ENCODE data around the gene STRA8. TPM values are rescaled to one million over a fixed set of nuclear protein-coding genes. Genes with fewer than 3 reads are reported as not detected.

Gene STRA8
- total RNA-seq, 1 donor from 2014 or later, result not detected

GRCh38 chr7:135257790-135258189 lies 24.2 kb downstream of the STRA8 start:
- Mint-ChIP-seq H3K4me3 (no peak overlapping the region), H3K4me1 (no peaks in the 10 kb centered on the region), H3K27me3 (no peaks in the 10 kb centered on the region), H3K9me3 (no peaks in the 10 kb centered on the region), H3K27ac (no peak overlapping the region), H3K36me3 (ENCODE audit: low read depth) (no peaks in the 10 kb centered on the region)
- intact Hi-C loops (cut with micrococcal nuclease), result no loop called here
- no peak for DNase-seq

GRCh38 chr7:135258585-135258984 lies 24.9 kb downstream of the STRA8 start:
- H3K4me1 Mint-ChIP-seq, result no peaks in the 10 kb centered on the region
- intact Hi-C loops (cut with micrococcal nuclease), result no loop called here
- no peak for DNase-seq
- no peaks in the 10 kb centered on the region for H3K36me3 Mint-ChIP-seq (ENCODE audit: low read depth)
- no peak overlapping the region for H3K27ac Mint-ChIP-seq
- no peak overlapping the region for H3K4me3 Mint-ChIP-seq
- no peaks in the 10 kb centered on the region for H3K27me3 Mint-ChIP-seq
- H3K9me3 Mint-ChIP-seq, result no peaks in the 10 kb centered on the region

- no peaks in the 10 kb centered on the region for H3K9me3 Mint-ChIP-seq
- H3K4me1 Mint-ChIP-seq, result no peaks in the 10 kb centered on the region
- no peak overlapping the region for H3K4me3 Mint-ChIP-seq
- intact Hi-C loops (cut with micrococcal nuclease), result no loop called here
- DNase-seq, result no peak
- no peaks in the 10 kb centered on the region for H3K36me3 Mint-ChIP-seq (ENCODE audit: low read depth)
- no peak overlapping the region for H3K27ac Mint-ChIP-seq
- H3K27me3 Mint-ChIP-seq, result no peaks in the 10 kb centered on the region
These were observed 26.1 kb downstream of the STRA8 start for GRCh38 chr7:135259702-135260101.

GRCh38 chr7:135260470-135260869 lies 26.8 kb downstream of the STRA8 start:
- no peaks in the 10 kb centered on the region for H3K27me3 Mint-ChIP-seq
- H3K9me3 Mint-ChIP-seq, result no peaks in the 10 kb centered on the region
- intact Hi-C loops (cut with micrococcal nuclease), result no loop called here
- no peak overlapping the region for H3K4me3 Mint-ChIP-seq
- DNase-seq, result no peak
- no peaks in the 10 kb centered on the region for H3K4me1 Mint-ChIP-seq
- H3K27ac Mint-ChIP-seq, result no peak overlapping the region
- H3K36me3 Mint-ChIP-seq (ENCODE audit: low read depth), result no peaks in the 10 kb centered on the region

GRCh38 chr7:135260930-135261721 lies 27.5 kb downstream of the STRA8 start:
- Mint-ChIP-seq H3K27ac (no peak overlapping the region), H3K27me3 (no peaks in the 10 kb centered on the region), H3K4me3 (no peak overlapping the region), H3K9me3 (no peaks in the 10 kb centered on the region), H3K36me3 (ENCODE audit: low read depth) (no peaks in the 10 kb centered on the region), H3K4me1 (no peaks in the 10 kb centered on the region)
- no peak for DNase-seq
- intact Hi-C loops (cut with micrococcal nuclease), result no loop called here

GRCh38 chr7:135262623-135263320 lies 29.1 kb downstream of the STRA8 start:
- no peak for DNase-seq
- peaks cover 1% of the 10 kb centered on the region for H3K27me3 Mint-ChIP-seq
- no peaks in the 10 kb centered on the region for H3K4me1 Mint-ChIP-seq
- H3K36me3 Mint-ChIP-seq (ENCODE audit: low read depth), result no peaks in the 10 kb centered on the region
- no peak overlapping the region for H3K4me3 Mint-ChIP-seq
- no peaks in the 10 kb centered on the region for H3K9me3 Mint-ChIP-seq
- intact Hi-C loops (cut with micrococcal nuclease), result no loop called here
- no peak overlapping the region for H3K27ac Mint-ChIP-seq

- no peak for DNase-seq
- no peak overlapping the region for H3K4me3 Mint-ChIP-seq
These were observed 29.8 kb downstream of the STRA8 start for GRCh38 chr7:135263321-135263970.

GRCh38 chr7:135265637-135266036 lies 32.0 kb downstream of the STRA8 start:
- intact Hi-C loops (cut with micrococcal nuclease), result no loop called here
- Mint-ChIP-seq H3K27ac (no peak overlapping the region), H3K4me1 (no peaks in the 10 kb centered on the region), H3K4me3 (no peak overlapping the region), H3K9me3 (no peaks in the 10 kb centered on the region), H3K27me3 (peaks cover 1% of the 10 kb centered on the region), H3K36me3 (ENCODE audit: low read depth) (no peaks in the 10 kb centered on the region)
- DNase-seq, result no peak

More at GRCh38 chr7:135263321-135263970, 29.8 kb downstream of the STRA8 start:
- intact Hi-C loops (cut with micrococcal nuclease), result no loop called here
- Mint-ChIP-seq H3K36me3 (ENCODE audit: low read depth) (no peaks in the 10 kb centered on the region), H3K4me1 (no peaks in the 10 kb centered on the region), H3K27ac (no peak overlapping the region), H3K27me3 (peaks cover 1% of the 10 kb centered on the region), H3K9me3 (no peaks in the 10 kb centered on the region)

- Mint-ChIP-seq H3K9me3 (no peaks in the 10 kb centered on the region), H3K4me3 (no peak overlapping the region), H3K27ac (no peak overlapping the region), H3K4me1 (peaks cover 3% of the 10 kb centered on the region), H3K27me3 (peaks cover 4% of the 10 kb centered on the region), H3K36me3 (ENCODE audit: low read depth) (no peaks in the 10 kb centered on the region)
- DNase-seq, result no peak
- intact Hi-C loops (cut with micrococcal nuclease), result loop anchor here (5.0 kb wide), 1 partner anchor 62 kb away; no protein-coding TSS in a partner anchor
These were observed 36.3 kb downstream of the STRA8 start for GRCh38 chr7:135269921-135270320.

GRCh38 chr7:135270577-135271254 lies 37.1 kb downstream of the STRA8 start:
- DNase-seq, result no peak
- Mint-ChIP-seq H3K9me3 (no peaks in the 10 kb centered on the region), H3K4me3 (no peak overlapping the region), H3K36me3 (ENCODE audit: low read depth) (no peaks in the 10 kb centered on the region), H3K27ac (no peak overlapping the region), H3K27me3 (peaks cover 4% of the 10 kb centered on the region), H3K4me1 (peaks cover 3% of the 10 kb centered on the region)
- intact Hi-C loops (cut with micrococcal nuclease), result loop anchor here (5.0 kb wide), 1 partner anchor 62 kb away; no protein-coding TSS in a partner anchor

- intact Hi-C loops (cut with micrococcal nuclease), result loop anchor here (5.0 kb wide), 1 partner anchor 61 kb away; no protein-coding TSS in a partner anchor
These were observed 37.6 kb downstream of the STRA8 start for GRCh38 chr7:135271255-135271615.

GRCh38 chr7:135272303-135272702 lies 38.7 kb downstream of the STRA8 start:
- H3K4me1 Mint-ChIP-seq, result peaks cover 3% of the 10 kb centered on the region
- peaks cover 2% of the 10 kb centered on the region for H3K27me3 Mint-ChIP-seq
- no peak overlapping the region for H3K4me3 Mint-ChIP-seq
- no peaks in the 10 kb centered on the region for H3K9me3 Mint-ChIP-seq
- intact Hi-C loops (cut with micrococcal nuclease), result loop anchor here (5.0 kb wide), 1 partner anchor 60 kb away; no protein-coding TSS in a partner anchor
- no peaks in the 10 kb centered on the region for H3K36me3 Mint-ChIP-seq (ENCODE audit: low read depth)
- DNase-seq, result no peak
- no peak overlapping the region for H3K27ac Mint-ChIP-seq

More at GRCh38 chr7:135271255-135271615, 37.6 kb downstream of the STRA8 start:
- Mint-ChIP-seq H3K27me3 (peaks cover 4% of the 10 kb centered on the region), H3K36me3 (ENCODE audit: low read depth) (no peaks in the 10 kb centered on the region), H3K4me1 (peaks cover 3% of the 10 kb centered on the region), H3K27ac (no peak overlapping the region), H3K9me3 (no peaks in the 10 kb centered on the region), H3K4me3 (no peak overlapping the region)
- DNase-seq, result no peak

- peaks cover 3% of the 10 kb centered on the region for H3K27me3 Mint-ChIP-seq
- no peak overlapping the region for H3K27ac Mint-ChIP-seq
- H3K36me3 Mint-ChIP-seq (ENCODE audit: low read depth), result no peaks in the 10 kb centered on the region
- H3K4me1 Mint-ChIP-seq, result peaks cover 3% of the 10 kb centered on the region
- H3K9me3 Mint-ChIP-seq, result no peaks in the 10 kb centered on the region
- H3K4me3 Mint-ChIP-seq, result no peak overlapping the region
- DNase-seq, result no peak
- intact Hi-C loops (cut with micrococcal nuclease), result loop anchor here (5.0 kb wide), 1 partner anchor 59 kb away; no protein-coding TSS in a partner anchor
These were observed 39.9 kb downstream of the STRA8 start for GRCh38 chr7:135273581-135273980.

Data from activated CD4-positive, alpha-beta T cell treated with anti-CD3 and anti-CD28 coated beads, Interleukin-2, amount 10 ng/mL, durations not matched to agents 24 days and 14 days (primary cell).